Breast epithelium (tissue), 3 donors: ENCODE results near the gene MPPED1.

ENCODE experiments used
- POLR2A ChIP-seq: fragments of 450-650 bp; IDR thresholded peaks from one replicate; pipeline ENCODE4 v1.6.1; 2016; ENCODE audit warnings: antibody characterized with exemption, mild to moderate bottlenecking, moderate library complexity
- TF ChIP-seq, protein P1 (sequence below), 3 donors: fragments of 450-650 bp; IDR thresholded peaks; one replicate each; pipeline ENCODE4 v1.5.1; 2016 to 2017; ENCODE audit warnings: antibody characterized with exemption in 3 of 3, mild to moderate bottlenecking in 3 of 3, moderate library complexity in 3 of 3

DNA sequence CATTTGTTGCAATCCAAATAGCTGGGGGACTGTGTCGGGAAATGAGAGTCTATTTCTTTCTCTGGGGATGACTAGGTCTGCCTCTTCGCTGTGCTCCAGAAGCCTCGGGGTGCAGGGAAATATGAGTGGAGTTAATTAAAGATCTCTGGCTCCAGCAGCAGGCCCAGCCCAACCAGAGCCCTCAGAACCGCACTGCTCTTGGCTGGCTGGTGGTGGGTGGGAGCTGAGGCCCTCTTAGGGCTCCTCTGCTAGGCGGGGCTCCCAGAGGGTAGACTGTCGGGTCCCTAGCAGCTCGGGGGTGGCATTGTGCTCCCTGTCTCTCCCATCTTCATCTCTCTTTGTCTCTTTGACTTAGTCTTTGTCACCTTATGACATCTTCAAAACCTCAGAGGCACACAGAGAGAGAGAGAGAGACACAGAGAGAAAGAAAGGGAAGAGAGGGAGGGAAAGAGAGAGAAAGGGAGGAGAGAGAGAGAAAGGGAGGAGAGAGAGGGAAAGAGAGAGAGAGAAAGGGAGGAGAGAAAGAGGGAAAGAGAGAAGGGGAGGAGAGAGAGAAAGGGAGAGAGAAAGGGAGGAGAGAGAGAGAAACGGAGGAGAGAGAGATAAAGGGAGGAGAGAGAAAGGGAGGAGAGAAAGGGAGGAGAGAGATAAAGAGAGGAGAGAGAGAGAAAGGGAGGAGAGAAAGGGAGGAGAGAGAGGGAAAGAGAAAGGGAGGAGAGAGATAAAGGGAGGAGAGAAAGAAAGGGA is 20.2 kb downstream of the MPPED1 start:
- TF ChIP-seq, protein P1, sequence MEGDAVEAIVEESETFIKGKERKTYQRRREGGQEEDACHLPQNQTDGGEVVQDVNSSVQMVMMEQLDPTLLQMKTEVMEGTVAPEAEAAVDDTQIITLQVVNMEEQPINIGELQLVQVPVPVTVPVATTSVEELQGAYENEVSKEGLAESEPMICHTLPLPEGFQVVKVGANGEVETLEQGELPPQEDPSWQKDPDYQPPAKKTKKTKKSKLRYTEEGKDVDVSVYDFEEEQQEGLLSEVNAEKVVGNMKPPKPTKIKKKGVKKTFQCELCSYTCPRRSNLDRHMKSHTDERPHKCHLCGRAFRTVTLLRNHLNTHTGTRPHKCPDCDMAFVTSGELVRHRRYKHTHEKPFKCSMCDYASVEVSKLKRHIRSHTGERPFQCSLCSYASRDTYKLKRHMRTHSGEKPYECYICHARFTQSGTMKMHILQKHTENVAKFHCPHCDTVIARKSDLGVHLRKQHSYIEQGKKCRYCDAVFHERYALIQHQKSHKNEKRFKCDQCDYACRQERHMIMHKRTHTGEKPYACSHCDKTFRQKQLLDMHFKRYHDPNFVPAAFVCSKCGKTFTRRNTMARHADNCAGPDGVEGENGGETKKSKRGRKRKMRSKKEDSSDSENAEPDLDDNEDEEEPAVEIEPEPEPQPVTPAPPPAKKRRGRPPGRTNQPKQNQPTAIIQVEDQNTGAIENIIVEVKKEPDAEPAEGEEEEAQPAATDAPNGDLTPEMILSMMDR (IDR thresholded peaks at IDR 0.05): no peak
- TF ChIP-seq POLR2A: no peak
